ENCODE data around the gene TRIM7. TPM values are rescaled to one million over a fixed set of nuclear protein-coding genes. Genes with fewer than 3 reads are reported as not detected.
A peak's percentile ranks its signal among the peaks of the same experiment; 100 is the strongest.

Gene TRIM7
- polyA plus RNA-seq, 1 donor (not counting 4 experiments of a cell fraction or from before 2014, with no cell fraction given): 27.6 TPM

DNA sequence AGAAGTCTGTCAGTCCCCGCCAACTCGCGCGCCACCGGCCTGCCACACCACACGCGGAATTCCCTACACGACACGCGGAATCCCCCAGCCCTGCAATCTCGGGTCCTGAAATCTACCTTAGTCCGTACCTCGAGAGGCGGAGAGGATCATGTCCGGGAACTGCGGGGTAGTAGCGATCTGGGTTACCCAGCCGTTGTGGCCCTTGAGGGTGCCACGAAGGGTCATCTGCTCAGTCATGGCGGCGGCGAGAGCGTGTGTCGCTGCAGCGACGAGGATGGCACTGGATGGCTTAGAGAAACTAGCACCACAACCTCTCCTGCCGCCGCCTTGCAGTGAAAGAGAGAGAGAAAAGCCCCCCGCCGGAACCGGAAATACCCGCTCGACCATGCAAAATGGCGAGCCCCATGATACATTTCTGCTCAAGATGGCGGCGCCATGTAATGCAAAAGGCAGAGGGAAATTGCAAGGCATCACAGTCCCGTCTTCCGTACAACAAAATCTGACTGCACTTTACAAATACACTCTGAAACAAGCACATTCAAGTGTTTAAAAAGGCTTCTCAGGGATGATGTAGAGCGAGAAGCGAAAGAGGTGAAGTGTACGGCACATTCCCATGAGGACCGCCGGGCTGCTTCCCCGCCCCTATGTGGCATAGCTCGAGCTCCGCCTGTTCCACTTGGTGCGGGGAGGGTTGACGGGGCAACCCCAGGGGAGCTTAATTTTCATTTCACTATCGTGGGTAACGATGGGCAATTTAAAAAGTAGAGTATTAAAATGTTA lies 38.8 kb upstream of the TRIM7 start, which contains the start of gene RACK1:
RACK1 (minus strand) TSS at position 343 of the 780 bp plus-strand sequence; CDS start at position 237, 106 bp downstream.
- dilution Hi-C loops (cut with MboI; ENCODE audit: extremely low pct_ligation_motif_present, low sequenced_read_pairs): no loop called here
- peaks cover 23% of the 10 kb centered on the region for H4K20me1 ChIP-seq (ENCODE audit: control insufficient read depth, extremely low read depth, insufficient read depth, low read length)
- FAIRE-seq: no peak

DNA sequence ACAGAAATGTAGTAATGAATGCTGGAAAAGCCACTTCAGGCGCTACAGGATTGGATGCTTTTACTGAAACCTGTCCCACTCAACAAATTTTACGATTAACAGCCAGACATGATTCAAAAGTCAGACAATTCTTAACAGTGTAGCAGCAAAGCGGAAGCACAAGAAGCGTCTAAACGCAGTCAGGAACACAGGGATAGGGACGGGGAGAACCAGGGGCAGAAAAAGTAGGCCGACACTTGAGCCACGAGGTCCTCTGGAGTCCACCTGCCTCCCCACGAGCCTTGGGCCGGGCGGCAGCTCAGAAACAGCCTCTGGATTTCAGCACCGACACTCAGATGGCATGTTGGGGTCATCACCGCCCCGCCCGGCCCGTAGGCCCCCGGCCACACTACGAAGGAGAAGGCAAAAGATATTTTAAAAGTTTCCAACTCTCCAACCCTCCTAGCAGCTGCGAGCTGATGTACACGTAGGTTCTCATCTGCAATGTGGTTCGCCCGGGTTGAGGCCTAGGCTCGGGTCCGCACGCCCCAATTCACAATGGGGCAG lies 38.1 kb upstream of the TRIM7 start:
- no peaks in the 10 kb centered on the region for H3K27me3 ChIP-seq (ENCODE audit: control insufficient read depth, extremely low read depth, insufficient read depth, low read length)
- FAIRE-seq (no peak), DNase-seq (ENCODE audit: low read depth, low spot score) (no peak)
- H3K4me3 ChIP-seq (ENCODE audit: control insufficient read depth in 2 of 3, extremely low read depth in 1 of 3, insufficient read depth in 2 of 3, low read depth in 1 of 3, low read length in 3 of 3): peak overlapping the region; percentile 91 to 98 (median 95)
- peaks cover 30% of the 10 kb centered on the region for H4K20me1 ChIP-seq (ENCODE audit: control insufficient read depth, extremely low read depth, insufficient read depth, low read length)
- H3K9me1 ChIP-seq (ENCODE audit: control insufficient read depth, extremely low read depth, insufficient read depth, low read length): no peaks in the 10 kb centered on the region
- H3K79me2 ChIP-seq (ENCODE audit: control insufficient read depth, insufficient read depth, low read length): peaks cover 75% of the 10 kb centered on the region
- TF ChIP-seq, protein P1, sequence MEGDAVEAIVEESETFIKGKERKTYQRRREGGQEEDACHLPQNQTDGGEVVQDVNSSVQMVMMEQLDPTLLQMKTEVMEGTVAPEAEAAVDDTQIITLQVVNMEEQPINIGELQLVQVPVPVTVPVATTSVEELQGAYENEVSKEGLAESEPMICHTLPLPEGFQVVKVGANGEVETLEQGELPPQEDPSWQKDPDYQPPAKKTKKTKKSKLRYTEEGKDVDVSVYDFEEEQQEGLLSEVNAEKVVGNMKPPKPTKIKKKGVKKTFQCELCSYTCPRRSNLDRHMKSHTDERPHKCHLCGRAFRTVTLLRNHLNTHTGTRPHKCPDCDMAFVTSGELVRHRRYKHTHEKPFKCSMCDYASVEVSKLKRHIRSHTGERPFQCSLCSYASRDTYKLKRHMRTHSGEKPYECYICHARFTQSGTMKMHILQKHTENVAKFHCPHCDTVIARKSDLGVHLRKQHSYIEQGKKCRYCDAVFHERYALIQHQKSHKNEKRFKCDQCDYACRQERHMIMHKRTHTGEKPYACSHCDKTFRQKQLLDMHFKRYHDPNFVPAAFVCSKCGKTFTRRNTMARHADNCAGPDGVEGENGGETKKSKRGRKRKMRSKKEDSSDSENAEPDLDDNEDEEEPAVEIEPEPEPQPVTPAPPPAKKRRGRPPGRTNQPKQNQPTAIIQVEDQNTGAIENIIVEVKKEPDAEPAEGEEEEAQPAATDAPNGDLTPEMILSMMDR (optimal IDR thresholded peaks at IDR 0.05 in 1 of 3, IDR thresholded peaks at IDR 0.05 in 1 of 3, conservative IDR thresholded peaks at IDR 0.05 in 1 of 3; ENCODE audit: extremely low read depth in 1 of 3, insufficient read depth in 2 of 3, low read length in 3 of 3): no peak
- TF ChIP-seq EZH2 (IDR thresholded peaks at IDR 0.05; ENCODE audit: low read length): no peak
- peak overlapping the region; percentile 95 for H2AFZ ChIP-seq (ENCODE audit: control insufficient read depth, low read length)
- peak overlapping the region; percentile 94 for H3K4me2 ChIP-seq (ENCODE audit: control insufficient read depth, extremely low read depth, insufficient read depth, low read depth, low read length)
- peaks cover 13 to 39% of the 10 kb centered on the region in 2 experiments for H3K36me3 ChIP-seq (ENCODE audit: control insufficient read depth in 2 of 2, extremely low read depth in 1 of 2, insufficient read depth in 2 of 2, low read length in 2 of 2)
- H3K9ac ChIP-seq (ENCODE audit: control insufficient read depth, extremely low read depth, insufficient read depth, low read length): peak overlapping the region; percentile 98
- peaks cover 25% of the 10 kb centered on the region for H3K4me1 ChIP-seq (ENCODE audit: control insufficient read depth, extremely low read depth, insufficient read depth, low read length)
- H3K27ac ChIP-seq (ENCODE audit: control insufficient read depth, insufficient read depth, low read length): peak overlapping the region; percentile 88
- H3K9me3 ChIP-seq (ENCODE audit: control insufficient read depth, low read depth, low read length): no peaks in the 10 kb centered on the region
- dilution Hi-C loops (cut with MboI; ENCODE audit: extremely low pct_ligation_motif_present, low sequenced_read_pairs): no loop called here

More for the DNA sequence above, 38.8 kb upstream of the TRIM7 start, which contains the start of gene RACK1:
- Histone ChIP-seq H3K4me3 (ENCODE audit: control insufficient read depth in 2 of 3, extremely low read depth in 1 of 3, insufficient read depth in 2 of 3, low read depth in 1 of 3, low read length in 3 of 3) (peak within 1 kb of the TSS; percentile 91 to 98 (median 95)), H3K79me2 (ENCODE audit: control insufficient read depth, insufficient read depth, low read length) (peaks cover 76% of the 10 kb centered on the region), H3K27ac (ENCODE audit: control insufficient read depth, insufficient read depth, low read length) (peak within 1 kb of the TSS; percentile 88), H2AFZ (ENCODE audit: control insufficient read depth, low read length) (peak within 1 kb of the TSS; percentile 95), H3K9me3 (ENCODE audit: control insufficient read depth, low read depth, low read length) (no peaks in the 10 kb centered on the region), H3K4me1 (ENCODE audit: control insufficient read depth, extremely low read depth, insufficient read depth, low read length) (peaks cover 30% of the 10 kb centered on the region), H3K36me3 (ENCODE audit: control insufficient read depth in 2 of 2, extremely low read depth in 1 of 2, insufficient read depth in 2 of 2, low read length in 2 of 2) (peaks cover 12 to 36% of the 10 kb centered on the region in 2 experiments), H3K9ac (ENCODE audit: control insufficient read depth, extremely low read depth, insufficient read depth, low read length) (peak within 1 kb of the TSS; percentile 98), H3K9me1 (ENCODE audit: control insufficient read depth, extremely low read depth, insufficient read depth, low read length) (no peaks in the 10 kb centered on the region), H3K4me2 (ENCODE audit: control insufficient read depth, extremely low read depth, insufficient read depth, low read depth, low read length) (peak within 1 kb of the TSS; percentile 94), H3K27me3 (ENCODE audit: control insufficient read depth, extremely low read depth, insufficient read depth, low read length) (no peaks in the 10 kb centered on the region)
- TF ChIP-seq, protein P1 (optimal IDR thresholded peaks at IDR 0.05 in 1 of 3, IDR thresholded peaks at IDR 0.05 in 1 of 3, conservative IDR thresholded peaks at IDR 0.05 in 1 of 3; ENCODE audit: extremely low read depth in 1 of 3, insufficient read depth in 2 of 3, low read length in 3 of 3): no peak
- no peak for TF ChIP-seq EZH2 (IDR thresholded peaks at IDR 0.05; ENCODE audit: low read length)
- DNase-seq (ENCODE audit: low read depth, low spot score): no peak

Measured in keratinocyte (primary cell).